NCI-H2227 (cell line): ENCODE measurements around the gene KIAA0319L.

Source experiments
- DNase-seq: peaks from one replicate; lab custom pipeline; 2025; ENCODE audit not compliant: unreplicated experiment; lab: John Stamatoyannopoulos, UW

The KIAA0319L gene

GRCh38 chr1:35394386-35394785, 162.8 kb downstream of the KIAA0319L start:
- no peak for DNase-seq

- no peak for DNase-seq
Measured at GRCh38 chr1:35390600-35391494, 166.4 kb downstream of the KIAA0319L start.

GRCh38 chr1:35386959-35387358, 170.2 kb downstream of the KIAA0319L start:
- DNase-seq = no peak

GRCh38 chr1:35386290-35386689, 170.9 kb downstream of the KIAA0319L start:
- DNase-seq = no peak
